Measurements from ENCODE around the gene GSE1. TPM values are rescaled to one million over a fixed set of nuclear protein-coding genes. Genes with fewer than 3 reads are reported as not detected.

GSE1 gene
- total and polyA plus RNA-seq, 2 experiments from 2014 or later: 32.4 to 135 TPM

- TF ChIP-seq REST (IDR thresholded peaks at IDR 0.05; ENCODE audit: unreplicated experiment) (no peak), ZNF462 (CRISPR knock-in tag; IDR thresholded peaks at IDR 0.05) (no peak), CREB1 (CRISPR knock-in tag; IDR thresholded peaks at IDR 0.05; ENCODE audit: low read depth) (no peak)
Measured at GRCh38 chr16:85704900-85705846, 92.1 kb downstream of the GSE1 start (continued).
